GM12874 (cell line): ENCODE results near the gene PRR19.

Experiments used
- TF ChIP-seq, protein P1 (sequence below): IDR thresholded peaks from 2 replicates; pipeline ENCODE4 v1.5.1; 2011; ENCODE audit warnings: low read depth, mild to moderate bottlenecking, control low read depth, low read length, moderate library complexity; ENCODE audit not compliant: insufficient read depth

PRR19 gene

DNA sequence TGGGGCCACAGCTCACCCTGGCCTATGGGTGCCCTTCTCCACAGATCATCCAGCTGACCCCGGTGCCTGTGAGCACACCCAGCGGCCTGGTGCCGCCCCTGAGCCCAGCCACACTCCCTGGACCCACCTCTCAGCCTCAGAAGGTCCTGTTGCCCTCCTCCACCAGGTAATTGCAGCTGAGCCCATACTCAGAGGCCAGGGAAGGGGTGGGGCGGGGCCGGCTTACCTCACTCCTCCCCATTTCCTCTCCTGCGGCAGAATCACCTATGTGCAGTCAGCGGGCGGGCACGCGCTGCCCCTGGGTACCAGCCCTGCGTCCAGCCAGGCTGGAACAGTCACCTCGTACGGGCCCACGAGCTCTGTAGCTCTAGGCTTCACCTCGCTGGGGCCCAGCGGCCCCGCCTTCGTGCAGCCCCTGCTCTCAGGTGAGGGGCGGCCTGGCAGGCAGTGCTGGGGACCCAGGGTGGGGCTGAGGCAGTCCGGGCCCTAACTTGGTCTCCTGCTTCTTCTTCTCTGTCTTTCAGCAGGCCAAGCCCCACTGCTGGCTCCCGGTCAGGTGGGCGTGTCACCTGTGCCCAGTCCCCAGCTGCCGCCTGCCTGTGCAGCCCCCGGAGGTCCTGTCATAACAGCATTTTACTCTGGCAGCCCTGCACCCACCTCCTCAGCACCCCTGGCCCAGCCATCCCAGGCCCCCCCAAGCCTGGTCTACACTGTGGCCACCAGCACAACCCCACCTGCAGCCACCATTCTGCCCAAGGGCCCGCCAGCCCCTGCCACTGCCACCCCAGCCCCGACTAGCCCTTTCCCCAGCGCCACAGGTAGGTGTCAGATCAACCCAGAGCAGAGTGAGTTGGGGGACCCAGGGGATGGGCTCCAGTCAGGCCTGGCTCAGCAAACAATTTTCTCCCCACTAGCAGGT, 9.6 kb upstream of the PRR19 start:
- TF ChIP-seq, protein P1, sequence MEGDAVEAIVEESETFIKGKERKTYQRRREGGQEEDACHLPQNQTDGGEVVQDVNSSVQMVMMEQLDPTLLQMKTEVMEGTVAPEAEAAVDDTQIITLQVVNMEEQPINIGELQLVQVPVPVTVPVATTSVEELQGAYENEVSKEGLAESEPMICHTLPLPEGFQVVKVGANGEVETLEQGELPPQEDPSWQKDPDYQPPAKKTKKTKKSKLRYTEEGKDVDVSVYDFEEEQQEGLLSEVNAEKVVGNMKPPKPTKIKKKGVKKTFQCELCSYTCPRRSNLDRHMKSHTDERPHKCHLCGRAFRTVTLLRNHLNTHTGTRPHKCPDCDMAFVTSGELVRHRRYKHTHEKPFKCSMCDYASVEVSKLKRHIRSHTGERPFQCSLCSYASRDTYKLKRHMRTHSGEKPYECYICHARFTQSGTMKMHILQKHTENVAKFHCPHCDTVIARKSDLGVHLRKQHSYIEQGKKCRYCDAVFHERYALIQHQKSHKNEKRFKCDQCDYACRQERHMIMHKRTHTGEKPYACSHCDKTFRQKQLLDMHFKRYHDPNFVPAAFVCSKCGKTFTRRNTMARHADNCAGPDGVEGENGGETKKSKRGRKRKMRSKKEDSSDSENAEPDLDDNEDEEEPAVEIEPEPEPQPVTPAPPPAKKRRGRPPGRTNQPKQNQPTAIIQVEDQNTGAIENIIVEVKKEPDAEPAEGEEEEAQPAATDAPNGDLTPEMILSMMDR: no peak

DNA sequence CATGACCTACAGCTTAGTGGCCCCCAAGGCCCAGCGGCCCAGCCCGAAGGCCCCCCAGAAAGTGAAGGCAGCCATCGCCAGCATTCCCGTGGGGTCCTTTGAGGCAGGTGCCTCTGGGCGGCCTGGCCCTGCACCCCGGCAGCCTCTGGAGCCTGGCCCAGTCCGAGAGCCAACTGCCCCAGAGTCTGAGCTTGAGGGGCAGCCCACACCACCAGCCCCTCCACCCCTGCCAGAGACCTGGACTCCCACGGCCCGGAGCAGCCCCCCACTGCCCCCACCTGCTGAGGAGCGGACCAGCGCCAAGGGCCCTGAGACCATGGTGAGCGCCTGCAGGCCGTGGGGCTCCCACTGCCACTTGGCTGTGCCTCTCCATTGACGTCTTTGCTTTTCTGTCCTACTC, 9.0 kb upstream of the PRR19 start:
- TF ChIP-seq, protein P1: no peak

GRCh38 chr19:42293540-42293939, 8.4 kb upstream of the PRR19 start:
- TF ChIP-seq, protein P1: no peak

DNA sequence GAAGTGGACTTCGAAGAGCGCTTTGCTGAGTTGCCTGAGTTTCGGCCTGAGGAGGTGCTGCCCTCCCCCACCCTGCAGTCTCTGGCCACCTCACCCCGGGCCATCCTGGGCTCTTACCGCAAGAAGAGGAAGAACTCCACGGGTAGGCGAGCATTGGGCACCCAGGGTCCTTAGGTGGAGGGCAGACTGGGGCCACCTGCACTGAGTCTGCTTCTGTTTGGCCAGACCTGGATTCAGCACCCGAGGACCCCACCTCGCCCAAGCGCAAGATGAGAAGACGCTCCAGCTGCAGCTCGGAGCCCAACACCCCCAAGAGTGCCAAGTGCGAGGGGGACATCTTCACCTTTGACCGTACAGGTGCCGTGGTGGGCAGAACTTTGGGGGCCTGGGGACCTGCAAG, 8.0 kb upstream of the PRR19 start:
- TF ChIP-seq, protein P1: no peak

DNA sequence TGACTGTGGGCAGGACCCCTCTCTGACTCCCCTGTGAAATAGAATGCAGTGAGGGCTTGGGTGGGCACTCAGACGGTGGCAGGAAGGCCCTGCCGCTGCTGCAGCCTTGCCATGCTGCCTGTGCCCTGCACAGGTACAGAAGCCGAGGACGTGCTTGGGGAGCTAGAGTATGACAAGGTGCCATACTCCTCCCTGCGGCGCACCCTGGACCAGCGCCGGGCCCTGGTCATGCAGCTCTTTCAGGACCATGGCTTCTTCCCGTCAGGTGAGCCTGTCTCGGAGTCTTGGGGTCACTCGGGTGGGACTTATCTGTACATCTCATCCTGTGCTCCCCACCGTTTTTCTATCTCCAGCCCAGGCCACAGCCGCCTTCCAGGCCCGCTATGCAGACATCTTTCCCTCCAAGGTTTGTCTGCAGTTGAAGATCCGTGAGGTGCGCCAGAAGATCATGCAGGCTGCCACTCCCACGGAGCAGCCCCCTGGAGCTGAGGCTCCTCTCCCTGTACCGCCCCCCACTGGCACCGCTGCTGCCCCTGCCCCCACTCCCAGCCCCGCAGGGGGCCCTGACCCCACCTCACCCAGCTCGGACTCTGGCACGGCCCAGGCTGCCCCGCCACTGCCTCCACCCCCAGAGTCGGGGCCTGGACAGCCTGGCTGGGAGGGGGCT, 7.3 kb upstream of the PRR19 start:
- TF ChIP-seq, protein P1: no peak

GRCh38 chr19:42295342-42295741, 6.6 kb upstream of the PRR19 start:
- TF ChIP-seq, protein P1: no peak

GRCh38 chr19:42295831-42296525, 6.0 kb upstream of the PRR19 start:
- TF ChIP-seq, protein P1: peak; percentile 98
